Measurements from ENCODE around the gene ZNF484. TPM values are rescaled to one million over a fixed set of nuclear protein-coding genes. Genes with fewer than 3 reads are reported as not detected.

The ZNF484 gene
- polyA plus RNA-seq, 3 donors, result 1.1 to 2.7 (median 1.8) TPM

DNA sequence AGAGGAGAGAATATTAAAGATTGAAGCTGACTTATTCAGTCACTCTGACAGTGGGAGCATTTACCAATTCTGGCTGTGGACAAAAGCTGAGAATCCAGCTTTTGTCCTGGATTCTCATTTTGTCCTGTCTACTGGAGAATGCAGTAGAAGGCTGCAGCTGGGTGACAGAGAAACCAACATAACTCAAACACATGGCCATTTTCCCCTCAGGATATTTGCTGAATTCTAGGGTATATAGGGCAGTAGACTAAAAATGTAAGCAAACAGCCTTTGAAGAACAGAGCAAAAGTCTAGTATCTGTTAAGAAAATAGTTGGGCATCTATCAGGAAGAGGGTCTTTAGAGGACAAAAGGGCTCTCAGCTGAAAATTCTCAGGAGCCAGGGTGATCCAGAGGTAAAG, 20.6 kb downstream of the ZNF484 start:
- H3K27me3 ChIP-seq (ENCODE audit: control insufficient read depth in 2 of 2, insufficient read depth in 2 of 2, low read length in 2 of 2), result no peaks in the 10 kb centered on the region
- no peaks in the 10 kb centered on the region for H4K20me1 ChIP-seq (ENCODE audit: insufficient read depth, low read length)
- no peak overlapping the region for H3K4me3 ChIP-seq (replicated peaks in 1 of 3; ENCODE audit: low read depth in 2 of 3, low read length in 3 of 3)
- H3K36me3 ChIP-seq (replicated peaks in 1 of 2; ENCODE audit: control insufficient read depth in 1 of 2, insufficient read depth in 2 of 2, low read length in 2 of 2), result peaks cover 46 to 80% of the 10 kb centered on the region in 2 donors
- DNase-seq, result no peak
- no peaks in the 10 kb centered on the region for H3K4me1 Mint-ChIP-seq
- peaks cover 5 to 9% of the 10 kb centered on the region in 2 donors for H3K9me3 ChIP-seq (replicated peaks in 1 of 2; ENCODE audit: control insufficient read depth in 1 of 2, insufficient read depth in 1 of 2, low read length in 2 of 2)
- no peak overlapping the region for H2AFZ ChIP-seq (ENCODE audit: insufficient read depth, low read depth, low read length, poor library complexity, severe bottlenecking)
- no peaks in the 10 kb centered on the region for H3K4me1 ChIP-seq (ENCODE audit: control insufficient read depth in 1 of 2, insufficient read depth in 2 of 2, low read length in 2 of 2)
- no peaks in the 10 kb centered on the region for H3K79me2 ChIP-seq (ENCODE audit: insufficient read depth, low read length)
- H3K9ac ChIP-seq (ENCODE audit: insufficient read depth, low read length, poor library complexity, severe bottlenecking), result no peak overlapping the region
- no peak overlapping the region for H3K4me2 ChIP-seq (replicated peaks; ENCODE audit: extremely low read depth, low read length, poor library complexity, severe bottlenecking)
- no peak overlapping the region for H3K27ac ChIP-seq (ENCODE audit: low read depth in 1 of 2, low read length in 2 of 2)
- TF ChIP-seq CTCF (IDR thresholded peaks at IDR 0.05), result no peak
- intact Hi-C loops (cut with micrococcal nuclease), result no loop called here
- no peak overlapping the region for H3K4me3 Mint-ChIP-seq
- no peak overlapping the region for H3K27ac Mint-ChIP-seq
- peaks cover 72 to 90% of the 10 kb centered on the region in 2 donors for H3K36me3 Mint-ChIP-seq
- no peaks in the 10 kb centered on the region for H3K27me3 Mint-ChIP-seq (ENCODE audit: low read depth in 3 of 3)
- H3K9me3 Mint-ChIP-seq, result peaks cover 11 to 25% (median 15%) of the 10 kb centered on the region in 7 donors

GRCh38 chr9:92853716-92854115, 24.1 kb downstream of the ZNF484 start:
- H3K4me2 ChIP-seq (replicated peaks; ENCODE audit: extremely low read depth, low read length, poor library complexity, severe bottlenecking), result no peak overlapping the region
- peaks cover 41 to 91% of the 10 kb centered on the region in 2 donors for H3K36me3 ChIP-seq (replicated peaks in 1 of 2; ENCODE audit: control insufficient read depth in 1 of 2, insufficient read depth in 2 of 2, low read length in 2 of 2)
- Mint-ChIP-seq H3K9me3 (peaks cover 13 to 26% (median 20%) of the 10 kb centered on the region in 7 donors), H3K27ac (no peak overlapping the region), H3K4me1 (no peaks in the 10 kb centered on the region), H3K4me3 (no peak overlapping the region), H3K36me3 (peaks cover 70 to 94% of the 10 kb centered on the region in 2 donors), H3K27me3 (ENCODE audit: low read depth in 3 of 3) (no peaks in the 10 kb centered on the region)
- no peak overlapping the region for H3K27ac ChIP-seq (ENCODE audit: low read depth in 1 of 2, low read length in 2 of 2)
- peaks cover 7 to 12% of the 10 kb centered on the region in 2 donors for H3K9me3 ChIP-seq (replicated peaks in 1 of 2; ENCODE audit: control insufficient read depth in 1 of 2, insufficient read depth in 1 of 2, low read length in 2 of 2)
- H3K4me3 ChIP-seq (replicated peaks in 1 of 3; ENCODE audit: low read depth in 2 of 3, low read length in 3 of 3), result no peak overlapping the region
- no peak for DNase-seq
- intact Hi-C loops (cut with micrococcal nuclease), result no loop called here
- no peaks in the 10 kb centered on the region for H3K27me3 ChIP-seq (ENCODE audit: control insufficient read depth in 2 of 2, insufficient read depth in 2 of 2, low read length in 2 of 2)
- no peak overlapping the region for H3K9ac ChIP-seq (ENCODE audit: insufficient read depth, low read length, poor library complexity, severe bottlenecking)
- no peaks in the 10 kb centered on the region for H3K79me2 ChIP-seq (ENCODE audit: insufficient read depth, low read length)
- H3K4me1 ChIP-seq (ENCODE audit: control insufficient read depth in 1 of 2, insufficient read depth in 2 of 2, low read length in 2 of 2), result no peaks in the 10 kb centered on the region
- no peaks in the 10 kb centered on the region for H4K20me1 ChIP-seq (ENCODE audit: insufficient read depth, low read length)
- no peak overlapping the region for H2AFZ ChIP-seq (ENCODE audit: insufficient read depth, low read depth, low read length, poor library complexity, severe bottlenecking)
- no peak for TF ChIP-seq CTCF (IDR thresholded peaks at IDR 0.05)
- 100% methylated on average over 1 of the region's 2 CpGs for WGBS (ENCODE audit: insufficient coverage)

All from CD14-positive monocyte (primary cell).